Measurements from ENCODE around the gene KCNC1.

KCNC1 gene

DNA sequence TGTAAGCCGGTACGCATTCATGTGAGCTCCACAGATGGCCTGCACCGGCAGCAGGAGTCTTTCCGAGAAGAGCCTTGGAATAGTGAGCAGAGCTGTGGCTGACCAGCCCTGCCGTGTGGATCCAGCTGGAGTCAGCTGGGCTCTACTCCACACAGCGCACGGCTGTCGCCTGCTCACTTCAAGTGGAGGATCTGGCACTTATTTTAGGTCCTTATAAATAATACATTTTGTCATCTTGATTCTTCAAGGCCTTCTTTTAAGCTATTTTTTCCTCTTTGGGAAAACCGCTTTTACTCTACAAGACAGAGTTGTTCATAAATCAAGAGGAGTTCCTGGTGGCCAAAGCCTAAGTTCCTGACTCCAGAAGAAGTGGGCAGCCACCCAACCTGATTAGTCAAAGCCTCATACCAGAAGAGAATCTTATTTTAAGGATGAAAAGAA is 93.8 kb downstream of the KCNC1 start:
- TF ChIP-seq ZFX (IDR thresholded peaks at IDR 0.05; ENCODE audit: borderline replicate concordance) = no peak
- TF ChIP-seq, protein P1, sequence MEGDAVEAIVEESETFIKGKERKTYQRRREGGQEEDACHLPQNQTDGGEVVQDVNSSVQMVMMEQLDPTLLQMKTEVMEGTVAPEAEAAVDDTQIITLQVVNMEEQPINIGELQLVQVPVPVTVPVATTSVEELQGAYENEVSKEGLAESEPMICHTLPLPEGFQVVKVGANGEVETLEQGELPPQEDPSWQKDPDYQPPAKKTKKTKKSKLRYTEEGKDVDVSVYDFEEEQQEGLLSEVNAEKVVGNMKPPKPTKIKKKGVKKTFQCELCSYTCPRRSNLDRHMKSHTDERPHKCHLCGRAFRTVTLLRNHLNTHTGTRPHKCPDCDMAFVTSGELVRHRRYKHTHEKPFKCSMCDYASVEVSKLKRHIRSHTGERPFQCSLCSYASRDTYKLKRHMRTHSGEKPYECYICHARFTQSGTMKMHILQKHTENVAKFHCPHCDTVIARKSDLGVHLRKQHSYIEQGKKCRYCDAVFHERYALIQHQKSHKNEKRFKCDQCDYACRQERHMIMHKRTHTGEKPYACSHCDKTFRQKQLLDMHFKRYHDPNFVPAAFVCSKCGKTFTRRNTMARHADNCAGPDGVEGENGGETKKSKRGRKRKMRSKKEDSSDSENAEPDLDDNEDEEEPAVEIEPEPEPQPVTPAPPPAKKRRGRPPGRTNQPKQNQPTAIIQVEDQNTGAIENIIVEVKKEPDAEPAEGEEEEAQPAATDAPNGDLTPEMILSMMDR (IDR thresholded peaks at IDR 0.05) = no peak
- no peak overlapping the region for H3K27ac ChIP-seq

DNA sequence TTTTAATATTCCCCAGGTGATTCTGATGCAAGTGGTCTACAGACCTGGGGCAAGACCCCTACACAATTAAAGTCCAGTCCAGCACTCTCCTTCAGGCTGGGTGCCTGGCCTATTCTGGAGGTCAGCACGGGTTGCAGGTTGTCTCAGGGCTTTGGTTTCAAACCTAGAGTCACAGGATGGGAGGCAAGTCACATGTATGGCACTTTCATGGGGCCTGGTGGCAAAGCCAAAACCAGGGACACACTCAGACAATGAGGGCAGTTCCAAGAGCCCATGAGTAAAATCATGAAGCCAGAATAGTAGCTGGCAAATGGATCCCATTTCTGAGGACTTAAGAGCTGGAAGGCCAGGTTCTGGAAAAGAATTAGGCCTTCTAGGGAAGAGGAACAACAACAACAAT is 96.6 kb downstream of the KCNC1 start:
- no peak for TF ChIP-seq ZFX (IDR thresholded peaks at IDR 0.05; ENCODE audit: borderline replicate concordance)
- TF ChIP-seq, protein P1 (IDR thresholded peaks at IDR 0.05) = no peak
- no peak overlapping the region for H3K27ac ChIP-seq

DNA sequence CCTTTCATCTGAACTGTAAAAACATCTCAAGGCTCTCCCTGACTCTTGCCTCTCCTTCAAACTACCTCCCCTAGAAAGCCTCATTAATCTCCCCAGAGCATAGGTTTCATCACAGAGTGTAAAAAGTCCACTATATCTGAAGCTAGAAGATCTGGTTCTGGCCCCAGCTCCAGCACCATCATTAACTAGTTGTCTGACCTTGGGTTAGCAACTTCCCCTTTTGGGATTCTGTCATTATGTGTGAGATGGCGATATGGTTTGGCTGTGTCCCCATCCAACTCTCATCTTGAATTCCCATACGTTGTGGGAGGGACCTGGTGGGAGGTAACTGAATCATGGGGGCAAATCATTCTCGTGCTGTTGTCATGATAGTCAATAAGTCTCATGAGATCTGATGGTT is 97.3 kb downstream of the KCNC1 start:
- no peak for TF ChIP-seq ZFX (IDR thresholded peaks at IDR 0.05; ENCODE audit: borderline replicate concordance)
- TF ChIP-seq, protein P1 (IDR thresholded peaks at IDR 0.05) = no peak

More for the DNA sequence above, 97.3 kb downstream of the KCNC1 start:
- no peak overlapping the region for H3K27ac ChIP-seq
